Small intestine (tissue), 7 donors: ENCODE measurements around the gene PTPRH. TPM values are rescaled to one million over a fixed set of nuclear protein-coding genes. Genes with fewer than 3 reads are reported as not detected.
A peak's percentile ranks its signal among the peaks of the same experiment; 100 is the strongest.

Experiments
- DNase-seq, 2 donors: peaks; one replicate each; pipeline versions ENCODE4 v3.0.0 to v3.0.0-alpha.2; 2013
- FAIRE-seq: peaks from 2 replicates; lab custom pipeline; 2012; peaks lifted over from hg19 to GRCh38; lab: Jason Lieb, UNC
- H3K27ac ChIP-seq, 3 donors: one replicate each; pipeline ENCODE4 v1.5.1; 2013; ENCODE audit warnings: low read length in 2 of 3, mild to moderate bottlenecking in 2 of 3, control low read depth in 1 of 3, inconsistent platforms in 1 of 3, low read depth in 1 of 3, moderate library complexity in 1 of 3
- H3K27me3 ChIP-seq, 3 donors: one replicate each; pipeline ENCODE4 v1.6.1; 2013; ENCODE audit warnings: low read length in 3 of 3, inconsistent platforms in 1 of 3; ENCODE audit not compliant: control insufficient read depth in 3 of 3, insufficient read depth in 3 of 3
- H3K36me3 ChIP-seq, 3 donors: one replicate each; pipeline ENCODE4 v1.6.1; 2013; ENCODE audit warnings: low read length in 3 of 3, inconsistent platforms in 1 of 3, low read depth in 1 of 3, mild to moderate bottlenecking in 1 of 3, moderate library complexity in 1 of 3; ENCODE audit not compliant: control insufficient read depth in 3 of 3, insufficient read depth in 2 of 3
- H3K4me1 ChIP-seq, 3 donors: one replicate each; pipeline ENCODE4 v1.6.1; 2013; ENCODE audit warnings: low read length in 2 of 3, inconsistent platforms in 1 of 3, low read depth in 1 of 3, mild to moderate bottlenecking in 1 of 3, moderate library complexity in 1 of 3; ENCODE audit not compliant: control insufficient read depth in 3 of 3, insufficient read depth in 2 of 3
- H3K4me3 ChIP-seq, 3 donors: one replicate each; pipeline ENCODE4 v1.5.1; 2013; ENCODE audit warnings: low read length in 3 of 3, control low read depth in 1 of 3, inconsistent platforms in 1 of 3, low read depth in 1 of 3, mild to moderate bottlenecking in 1 of 3, moderate library complexity in 1 of 3
- H3K9me3 ChIP-seq, 2 donors: one replicate each; pipeline ENCODE4 v1.6.1; 2013; ENCODE audit warnings: low read depth in 1 of 2, low read length in 1 of 2; ENCODE audit not compliant: control insufficient read depth in 2 of 2, insufficient read depth in 1 of 2
- WGBS, 3 donors: extraction: QIAGEN DNeasy Blood & Tissue Kit; methylation state at CpG; one replicate each; pipeline ENCODE4 v1.1.7; 2013; 5-methylcytosine and 5-hydroxymethylcytosine counted together
- polyA plus RNA-seq, 4 donors: library from polyadenylated mRNA; stranded (reverse) in 3 of 4; unstranded in 1 of 4; fragments of 200-250 nt in 3 of 4; fragments of 120-200 nt in 1 of 4; gene quantifications; one replicate each; pipeline versions ENCODE4 v1.2.1 to v1.2.3, GENCODE V29; 2013
- donor health status: healthy with polysubstance abuse.
- donor health status: control.
- donor health status: control.
- donor health status: Bipolar disorder and iron deficiency.
- donor health status: healthy.

The PTPRH gene
- polyA plus RNA-seq, 4 donors, result 33.4 to 158 (median 89.7) TPM

GRCh38 chr19:55247621-55248099 is 38.4 kb upstream of the PTPRH start:
- DNase-seq (peak; percentile 63 to 64), FAIRE-seq (no peak)
- no peak overlapping the region for H3K4me3 ChIP-seq
- peaks cover 8 to 88% (median 24%) of the 10 kb centered on the region in 3 donors for H3K36me3 ChIP-seq
- no peaks in the 10 kb centered on the region for H3K9me3 ChIP-seq
- H3K4me1 ChIP-seq, result peaks cover 0 to 17% (median 0%) of the 10 kb centered on the region in 3 donors
- 31 to 39% (median 33%) methylated on average over 8 to 10 of the region's 10 CpGs for WGBS, 3 donors
- H3K27ac ChIP-seq, result peak overlapping the region in 2 of 3 donors; percentile 29 to 62
- no peaks in the 10 kb centered on the region for H3K27me3 ChIP-seq

GRCh38 chr19:55246462-55247451 is 37.5 kb upstream of the PTPRH start:
- no peaks in the 10 kb centered on the region for H3K9me3 ChIP-seq
- WGBS, 3 donors, result 89 to 92% (median 91%) methylated on average over 40 of the region's 40 CpGs
- H3K27ac ChIP-seq, result peak overlapping the region in 1 of 3 donors; percentile 45
- H3K36me3 ChIP-seq, result peaks cover 10 to 94% (median 33%) of the 10 kb centered on the region in 3 donors
- no peak overlapping the region for H3K4me3 ChIP-seq
- FAIRE-seq (no peak), DNase-seq (no peak)
- no peaks in the 10 kb centered on the region for H3K27me3 ChIP-seq
- peaks cover 0 to 14% (median 0%) of the 10 kb centered on the region in 3 donors for H3K4me1 ChIP-seq

- Histone ChIP-seq H3K4me3 (no peak overlapping the region), H3K27me3 (no peaks in the 10 kb centered on the region), H3K36me3 (peaks cover 10 to 93% (median 41%) of the 10 kb centered on the region in 3 donors), H3K9me3 (no peaks in the 10 kb centered on the region), H3K4me1 (peaks cover 0 to 11% (median 0%) of the 10 kb centered on the region in 3 donors), H3K27ac (no peak overlapping the region)
- FAIRE-seq, result no peak
- DNase-seq, result no peak
- WGBS, 3 donors, result 93 to 96% (median 95%) methylated on average over 17 to 23 of the region's 23 CpGs
Observed at GRCh38 chr19:55245236-55245904, 36.1 kb upstream of the PTPRH start.

- FAIRE-seq, result no peak
- peaks cover 0 to 9% (median 0%) of the 10 kb centered on the region in 3 donors for H3K4me1 ChIP-seq
- H3K27ac ChIP-seq, result no peak overlapping the region
- DNase-seq, result no peak
- no peaks in the 10 kb centered on the region for H3K27me3 ChIP-seq
- WGBS, 3 donors, result 89 to 95% (median 90%) methylated on average over 12 of the region's 12 CpGs
- peaks cover 13 to 95% (median 53%) of the 10 kb centered on the region in 3 donors for H3K36me3 ChIP-seq
- H3K4me3 ChIP-seq, result no peak overlapping the region
- no peaks in the 10 kb centered on the region for H3K9me3 ChIP-seq
Observed at GRCh38 chr19:55244004-55244680, 34.8 kb upstream of the PTPRH start.

- DNase-seq (no peak), FAIRE-seq (no peak)
- Histone ChIP-seq H3K36me3 (peaks cover 26 to 94% (median 57%) of the 10 kb centered on the region in 3 donors), H3K4me1 (peaks cover 0 to 3% (median 0%) of the 10 kb centered on the region in 3 donors), H3K27ac (no peak overlapping the region), H3K9me3 (no peaks in the 10 kb centered on the region), H3K27me3 (no peaks in the 10 kb centered on the region), H3K4me3 (no peak overlapping the region)
- WGBS, 3 donors, result 85 to 91% (median 86%) methylated on average over 7 of the region's 7 CpGs
Observed at GRCh38 chr19:55242517-55242916, 33.2 kb upstream of the PTPRH start.

GRCh38 chr19:55241935-55242464 is 32.7 kb upstream of the PTPRH start:
- peaks cover 27 to 94% (median 62%) of the 10 kb centered on the region in 3 donors for H3K36me3 ChIP-seq

GRCh38 chr19:55241143-55241934 is 32.0 kb upstream of the PTPRH start:
- Histone ChIP-seq H3K4me3 (no peak overlapping the region), H3K4me1 (no peaks in the 10 kb centered on the region), H3K36me3 (peaks cover 27 to 94% (median 65%) of the 10 kb centered on the region in 3 donors), H3K27me3 (no peaks in the 10 kb centered on the region), H3K27ac (no peak overlapping the region), H3K9me3 (no peaks in the 10 kb centered on the region)
- WGBS, 3 donors, result 94 to 95% (median 94%) methylated on average over 32 to 37 of the region's 37 CpGs
- no peak for DNase-seq
- FAIRE-seq, result no peak

More at GRCh38 chr19:55241935-55242464, 32.7 kb upstream of the PTPRH start:
- FAIRE-seq, result no peak
- Histone ChIP-seq H3K9me3 (no peaks in the 10 kb centered on the region), H3K27ac (no peak overlapping the region), H3K4me3 (no peak overlapping the region), H3K27me3 (no peaks in the 10 kb centered on the region), H3K4me1 (no peaks in the 10 kb centered on the region)
- no peak for DNase-seq
- 92 to 95% (median 94%) methylated on average over 16 of the region's 16 CpGs for WGBS, 3 donors
